ENCODE measurements around the gene IL17RD.

GRCh38 chr3:57059411-57059810, 105.7 kb downstream of the IL17RD start:
- TF ChIP-seq CTCF (IDR thresholded peaks at IDR 0.05 in 4 of 5, conservative IDR thresholded peaks at IDR 0.05 in 1 of 5) (no peak), POLR2A (IDR thresholded peaks at IDR 0.05) (no peak)

All from gastrocnemius medialis (tissue), 4 donors.